Activated naive CD4-positive, alpha-beta T cell treated with anti-CD3 and anti-CD28 coated beads, Interleukin-2, amount 50 U/mL, for 24 hours (primary cell): Measurements from ENCODE around the gene MYOCD.
A peak's percentile ranks its signal among the peaks of the same experiment; 100 is the strongest.

Experiments
- H3K27ac Mint-ChIP-seq: one replicate; pipeline ENCODE4 v1.8.0; 2021; ENCODE audit warnings: mild to moderate bottlenecking, mixed read lengths
- H3K27me3 Mint-ChIP-seq: one replicate; pipeline ENCODE4 v1.8.0; 2021; ENCODE audit warnings: mixed read lengths
- H3K36me3 Mint-ChIP-seq: one replicate; pipeline ENCODE4 v1.8.0; 2021; ENCODE audit warnings: mixed read lengths
- H3K4me1 Mint-ChIP-seq: one replicate; pipeline ENCODE4 v1.8.0; 2021; ENCODE audit warnings: mixed read lengths
- H3K4me3 Mint-ChIP-seq: one replicate; pipeline ENCODE4 v1.8.0; 2021; ENCODE audit warnings: mild to moderate bottlenecking, mixed read lengths
- H3K9me3 Mint-ChIP-seq: one replicate; pipeline ENCODE4 v1.8.0; 2021; ENCODE audit warnings: mixed read lengths

Gene MYOCD

GRCh38 chr17:12721581-12721980 lies 55.9 kb downstream of the MYOCD start:
- H3K36me3 Mint-ChIP-seq, result no peaks in the 10 kb centered on the region
- no peak overlapping the region for H3K4me3 Mint-ChIP-seq
- no peak overlapping the region for H3K27ac Mint-ChIP-seq
- H3K9me3 Mint-ChIP-seq, result no peaks in the 10 kb centered on the region
- no peaks in the 10 kb centered on the region for H3K4me1 Mint-ChIP-seq
- no peaks in the 10 kb centered on the region for H3K27me3 Mint-ChIP-seq

GRCh38 chr17:12722282-12722681 lies 56.6 kb downstream of the MYOCD start:
- no peak overlapping the region for H3K4me3 Mint-ChIP-seq
- H3K4me1 Mint-ChIP-seq, result no peaks in the 10 kb centered on the region
- no peaks in the 10 kb centered on the region for H3K27me3 Mint-ChIP-seq
- no peaks in the 10 kb centered on the region for H3K9me3 Mint-ChIP-seq
- H3K27ac Mint-ChIP-seq, result no peak overlapping the region
- H3K36me3 Mint-ChIP-seq, result no peaks in the 10 kb centered on the region

- Mint-ChIP-seq H3K4me1 (no peaks in the 10 kb centered on the region), H3K27me3 (no peaks in the 10 kb centered on the region), H3K9me3 (no peaks in the 10 kb centered on the region), H3K36me3 (no peaks in the 10 kb centered on the region), H3K27ac (no peak overlapping the region), H3K4me3 (no peak overlapping the region)
Measured at GRCh38 chr17:12726131-12726530, 60.4 kb downstream of the MYOCD start.

- Mint-ChIP-seq H3K4me3 (no peak overlapping the region), H3K9me3 (no peaks in the 10 kb centered on the region), H3K4me1 (no peaks in the 10 kb centered on the region), H3K27ac (no peak overlapping the region), H3K27me3 (no peaks in the 10 kb centered on the region), H3K36me3 (no peaks in the 10 kb centered on the region)
Measured at GRCh38 chr17:12727076-12727760, 61.5 kb downstream of the MYOCD start.

- Mint-ChIP-seq H3K27me3 (no peaks in the 10 kb centered on the region), H3K27ac (no peak overlapping the region), H3K36me3 (no peaks in the 10 kb centered on the region), H3K9me3 (no peaks in the 10 kb centered on the region), H3K4me1 (no peaks in the 10 kb centered on the region), H3K4me3 (no peak overlapping the region)
Measured at GRCh38 chr17:12727881-12728280, 62.2 kb downstream of the MYOCD start.

GRCh38 chr17:12729086-12729485 lies 63.4 kb downstream of the MYOCD start:
- no peak overlapping the region for H3K27ac Mint-ChIP-seq
- no peak overlapping the region for H3K4me3 Mint-ChIP-seq
- H3K36me3 Mint-ChIP-seq, result no peaks in the 10 kb centered on the region
- no peaks in the 10 kb centered on the region for H3K27me3 Mint-ChIP-seq
- no peaks in the 10 kb centered on the region for H3K4me1 Mint-ChIP-seq
- H3K9me3 Mint-ChIP-seq, result no peaks in the 10 kb centered on the region

GRCh38 chr17:12730421-12730820 lies 64.7 kb downstream of the MYOCD start:
- no peaks in the 10 kb centered on the region for H3K27me3 Mint-ChIP-seq
- H3K27ac Mint-ChIP-seq, result no peak overlapping the region
- H3K9me3 Mint-ChIP-seq, result no peaks in the 10 kb centered on the region
- H3K36me3 Mint-ChIP-seq, result no peaks in the 10 kb centered on the region
- no peaks in the 10 kb centered on the region for H3K4me1 Mint-ChIP-seq
- H3K4me3 Mint-ChIP-seq, result no peak overlapping the region

- no peaks in the 10 kb centered on the region for H3K4me1 Mint-ChIP-seq
- no peaks in the 10 kb centered on the region for H3K27me3 Mint-ChIP-seq
- no peaks in the 10 kb centered on the region for H3K9me3 Mint-ChIP-seq
- no peak overlapping the region for H3K4me3 Mint-ChIP-seq
- H3K36me3 Mint-ChIP-seq, result no peaks in the 10 kb centered on the region
- no peak overlapping the region for H3K27ac Mint-ChIP-seq
Measured at GRCh38 chr17:12730931-12731521, 65.3 kb downstream of the MYOCD start.

GRCh38 chr17:12731839-12732238 lies 66.1 kb downstream of the MYOCD start:
- H3K4me1 Mint-ChIP-seq, result no peaks in the 10 kb centered on the region
- H3K27ac Mint-ChIP-seq, result no peak overlapping the region
- no peak overlapping the region for H3K4me3 Mint-ChIP-seq
- H3K9me3 Mint-ChIP-seq, result no peaks in the 10 kb centered on the region
- H3K36me3 Mint-ChIP-seq, result no peaks in the 10 kb centered on the region
- no peaks in the 10 kb centered on the region for H3K27me3 Mint-ChIP-seq

GRCh38 chr17:12732366-12732765 lies 66.7 kb downstream of the MYOCD start:
- H3K36me3 Mint-ChIP-seq, result no peaks in the 10 kb centered on the region
- H3K27me3 Mint-ChIP-seq, result no peaks in the 10 kb centered on the region
- H3K4me1 Mint-ChIP-seq, result no peaks in the 10 kb centered on the region
- H3K4me3 Mint-ChIP-seq, result no peak overlapping the region
- H3K9me3 Mint-ChIP-seq, result no peaks in the 10 kb centered on the region
- no peak overlapping the region for H3K27ac Mint-ChIP-seq

GRCh38 chr17:12734926-12735325 lies 69.2 kb downstream of the MYOCD start:
- no peaks in the 10 kb centered on the region for H3K36me3 Mint-ChIP-seq
- H3K9me3 Mint-ChIP-seq, result no peaks in the 10 kb centered on the region
- no peaks in the 10 kb centered on the region for H3K27me3 Mint-ChIP-seq
- H3K27ac Mint-ChIP-seq, result no peak overlapping the region
- H3K4me3 Mint-ChIP-seq, result no peak overlapping the region
- no peaks in the 10 kb centered on the region for H3K4me1 Mint-ChIP-seq

- Mint-ChIP-seq H3K4me3 (no peak overlapping the region), H3K9me3 (no peaks in the 10 kb centered on the region), H3K36me3 (no peaks in the 10 kb centered on the region), H3K27ac (no peak overlapping the region), H3K4me1 (no peaks in the 10 kb centered on the region), H3K27me3 (no peaks in the 10 kb centered on the region)
Measured at GRCh38 chr17:12735517-12735916, 69.8 kb downstream of the MYOCD start.

- Mint-ChIP-seq H3K36me3 (no peaks in the 10 kb centered on the region), H3K4me3 (no peak overlapping the region), H3K9me3 (no peaks in the 10 kb centered on the region), H3K4me1 (no peaks in the 10 kb centered on the region), H3K27ac (no peak overlapping the region), H3K27me3 (no peaks in the 10 kb centered on the region)
Measured at GRCh38 chr17:12736526-12736925, 70.8 kb downstream of the MYOCD start.

GRCh38 chr17:12737740-12738469 lies 72.2 kb downstream of the MYOCD start:
- no peaks in the 10 kb centered on the region for H3K27me3 Mint-ChIP-seq
- H3K4me1 Mint-ChIP-seq, result no peaks in the 10 kb centered on the region
- no peaks in the 10 kb centered on the region for H3K9me3 Mint-ChIP-seq
- no peak overlapping the region for H3K27ac Mint-ChIP-seq
- H3K4me3 Mint-ChIP-seq, result no peak overlapping the region
- H3K36me3 Mint-ChIP-seq, result no peaks in the 10 kb centered on the region

- Mint-ChIP-seq H3K9me3 (no peaks in the 10 kb centered on the region), H3K4me1 (no peaks in the 10 kb centered on the region), H3K4me3 (no peak overlapping the region), H3K27me3 (no peaks in the 10 kb centered on the region), H3K36me3 (no peaks in the 10 kb centered on the region), H3K27ac (peak overlapping the region; percentile 1)
Measured at GRCh38 chr17:12738624-12739023, 72.9 kb downstream of the MYOCD start.

GRCh38 chr17:12739500-12739899 lies 73.8 kb downstream of the MYOCD start:
- H3K4me3 Mint-ChIP-seq, result no peak overlapping the region
- no peak overlapping the region for H3K27ac Mint-ChIP-seq
- no peaks in the 10 kb centered on the region for H3K9me3 Mint-ChIP-seq
- H3K4me1 Mint-ChIP-seq, result no peaks in the 10 kb centered on the region
- no peaks in the 10 kb centered on the region for H3K36me3 Mint-ChIP-seq
- H3K27me3 Mint-ChIP-seq, result no peaks in the 10 kb centered on the region
